Measurements from ENCODE around the gene CREB5. TPM values are rescaled to one million over a fixed set of nuclear protein-coding genes. Genes with fewer than 3 reads are reported as not detected.

CREB5 gene
- total RNA-seq, 1 experiment from 2014 or later = 19.2 TPM

GRCh38 chr7:28811008-28811407 is 398.7 kb downstream of the CREB5 start:
- no peaks in the 10 kb centered on the region for H3K4me1 Mint-ChIP-seq (ENCODE audit: low read depth, unreplicated experiment)
- H3K9me3 Mint-ChIP-seq (ENCODE audit: low read depth, unreplicated experiment) = no peaks in the 10 kb centered on the region
- TF ChIP-seq, protein P1, sequence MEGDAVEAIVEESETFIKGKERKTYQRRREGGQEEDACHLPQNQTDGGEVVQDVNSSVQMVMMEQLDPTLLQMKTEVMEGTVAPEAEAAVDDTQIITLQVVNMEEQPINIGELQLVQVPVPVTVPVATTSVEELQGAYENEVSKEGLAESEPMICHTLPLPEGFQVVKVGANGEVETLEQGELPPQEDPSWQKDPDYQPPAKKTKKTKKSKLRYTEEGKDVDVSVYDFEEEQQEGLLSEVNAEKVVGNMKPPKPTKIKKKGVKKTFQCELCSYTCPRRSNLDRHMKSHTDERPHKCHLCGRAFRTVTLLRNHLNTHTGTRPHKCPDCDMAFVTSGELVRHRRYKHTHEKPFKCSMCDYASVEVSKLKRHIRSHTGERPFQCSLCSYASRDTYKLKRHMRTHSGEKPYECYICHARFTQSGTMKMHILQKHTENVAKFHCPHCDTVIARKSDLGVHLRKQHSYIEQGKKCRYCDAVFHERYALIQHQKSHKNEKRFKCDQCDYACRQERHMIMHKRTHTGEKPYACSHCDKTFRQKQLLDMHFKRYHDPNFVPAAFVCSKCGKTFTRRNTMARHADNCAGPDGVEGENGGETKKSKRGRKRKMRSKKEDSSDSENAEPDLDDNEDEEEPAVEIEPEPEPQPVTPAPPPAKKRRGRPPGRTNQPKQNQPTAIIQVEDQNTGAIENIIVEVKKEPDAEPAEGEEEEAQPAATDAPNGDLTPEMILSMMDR (IDR thresholded peaks at IDR 0.05; ENCODE audit: unreplicated experiment) = no peak
- no peak overlapping the region for H3K27ac Mint-ChIP-seq (ENCODE audit: unreplicated experiment)
- no peak for DNase-seq
- no TSS peak for BruUV-seq (replicated peaks)
- CTCF ChIA-PET = interaction anchor here (0.6 kb wide), 1 partner anchor 57 kb away, joined by 5 read pairs; no protein-coding TSS in a partner anchor
- no peaks in the 10 kb centered on the region for H3K27me3 Mint-ChIP-seq (ENCODE audit: unreplicated experiment)
- H3K4me3 Mint-ChIP-seq (ENCODE audit: low read depth, unreplicated experiment) = no peak overlapping the region
- H3K36me3 Mint-ChIP-seq (ENCODE audit: insufficient read depth, unreplicated experiment) = peaks cover 4% of the 10 kb centered on the region
- intact Hi-C loops (cut with micrococcal nuclease; ENCODE audit: unreplicated experiment) = no loop called here

- BruUV-seq (replicated peaks) = no TSS peak
- peaks cover 4% of the 10 kb centered on the region for H3K36me3 Mint-ChIP-seq (ENCODE audit: insufficient read depth, unreplicated experiment)
- H3K27ac Mint-ChIP-seq (ENCODE audit: unreplicated experiment) = no peak overlapping the region
- no peaks in the 10 kb centered on the region for H3K9me3 Mint-ChIP-seq (ENCODE audit: low read depth, unreplicated experiment)
- intact Hi-C loops (cut with micrococcal nuclease; ENCODE audit: unreplicated experiment) = no loop called here
- CTCF ChIA-PET = no interaction called here
- H3K4me3 Mint-ChIP-seq (ENCODE audit: low read depth, unreplicated experiment) = no peak overlapping the region
- no peak for DNase-seq
- H3K27me3 Mint-ChIP-seq (ENCODE audit: unreplicated experiment) = no peaks in the 10 kb centered on the region
- H3K4me1 Mint-ChIP-seq (ENCODE audit: low read depth, unreplicated experiment) = no peaks in the 10 kb centered on the region
- TF ChIP-seq, protein P1 (IDR thresholded peaks at IDR 0.05; ENCODE audit: unreplicated experiment) = no peak
Measured at GRCh38 chr7:28811701-28812430, 399.5 kb downstream of the CREB5 start.

GRCh38 chr7:28812616-28813015 is 400.3 kb downstream of the CREB5 start:
- Mint-ChIP-seq H3K27ac (ENCODE audit: unreplicated experiment) (no peak overlapping the region), H3K9me3 (ENCODE audit: low read depth, unreplicated experiment) (no peaks in the 10 kb centered on the region), H3K4me3 (ENCODE audit: low read depth, unreplicated experiment) (no peak overlapping the region), H3K36me3 (ENCODE audit: insufficient read depth, unreplicated experiment) (peaks cover 4% of the 10 kb centered on the region), H3K27me3 (ENCODE audit: unreplicated experiment) (no peaks in the 10 kb centered on the region), H3K4me1 (ENCODE audit: low read depth, unreplicated experiment) (no peaks in the 10 kb centered on the region)
- no TSS peak for BruUV-seq (replicated peaks)
- TF ChIP-seq, protein P1 (IDR thresholded peaks at IDR 0.05; ENCODE audit: unreplicated experiment) = no peak
- intact Hi-C loops (cut with micrococcal nuclease; ENCODE audit: unreplicated experiment) = no loop called here
- no peak for DNase-seq
- CTCF ChIA-PET = no interaction called here

GRCh38 chr7:28813243-28813962 is 401.1 kb downstream of the CREB5 start:
- peaks cover 4% of the 10 kb centered on the region for H3K36me3 Mint-ChIP-seq (ENCODE audit: insufficient read depth, unreplicated experiment)
- H3K27ac Mint-ChIP-seq (ENCODE audit: unreplicated experiment) = no peak overlapping the region
- DNase-seq = no peak
- TF ChIP-seq, protein P1 (IDR thresholded peaks at IDR 0.05; ENCODE audit: unreplicated experiment) = no peak
- no TSS peak for BruUV-seq (replicated peaks)
- CTCF ChIA-PET = interaction anchor here (0.6 kb wide), 1 partner anchor 130 kb away, joined by 3 read pairs; no protein-coding TSS in a partner anchor
- H3K4me1 Mint-ChIP-seq (ENCODE audit: low read depth, unreplicated experiment) = no peaks in the 10 kb centered on the region
- no peaks in the 10 kb centered on the region for H3K9me3 Mint-ChIP-seq (ENCODE audit: low read depth, unreplicated experiment)
- no peak overlapping the region for H3K4me3 Mint-ChIP-seq (ENCODE audit: low read depth, unreplicated experiment)
- intact Hi-C loops (cut with micrococcal nuclease; ENCODE audit: unreplicated experiment) = no loop called here
- H3K27me3 Mint-ChIP-seq (ENCODE audit: unreplicated experiment) = no peaks in the 10 kb centered on the region

Measured in Calu3 (cell line).